ENCODE measurements around the gene ANKLE2. TPM values are rescaled to one million over a fixed set of nuclear protein-coding genes. Genes with fewer than 3 reads are reported as not detected.

The ANKLE2 gene
- total and polyA plus RNA-seq, 2 of the 13 experiments (the other 11 are each of a cell fraction or from before 2014, with no cell fraction given), result 35.3 to 37.1 TPM

- TF ChIP-seq JUNB (CRISPR knock-in tag; IDR thresholded peaks at IDR 0.05; ENCODE audit: borderline replicate concordance) (0 out of 2 replicates have a peak, but pooled peaks have one; percentile 27), SNAI1 (CRISPR knock-in tag; IDR thresholded peaks at IDR 0.05; ENCODE audit: borderline replicate concordance) (0 out of 2 replicates have a peak, but pooled peaks have one; percentile 77), LCORL (IDR thresholded peaks at IDR 0.05) (no peak), LCORL (CRISPR knock-in tag; IDR thresholded peaks at IDR 0.05) (no peak), PPARG (CRISPR knock-in tag; conservative IDR thresholded peaks at IDR 0.05) (peak; percentile 62), HMGA1 (CRISPR knock-in tag; conservative IDR thresholded peaks at IDR 0.05) (no peak), GATA4 (IDR thresholded peaks at IDR 0.05; ENCODE audit: borderline replicate concordance, low read depth) (no peak), NCOA2 (CRISPR knock-in tag; IDR thresholded peaks at IDR 0.05) (peak; percentile 47; the same call in 1 of the 2 replicates), KAT8 (CRISPR knock-in tag; IDR thresholded peaks at IDR 0.05) (peak; percentile 86), YEATS4 (CRISPR knock-in tag; IDR thresholded peaks at IDR 0.05; ENCODE audit: borderline replicate concordance) (peak; percentile 90), CREB3 (CRISPR knock-in tag; IDR thresholded peaks at IDR 0.05) (peak; percentile 49; the same call in 1 of the 2 replicates), MXI1 (IDR thresholded peaks at IDR 0.05; ENCODE audit: borderline replicate concordance, low read depth, low read length) (peak; percentile 96; the same call in 1 of the 3 replicates), SP140L (CRISPR knock-in tag; IDR thresholded peaks at IDR 0.05; ENCODE audit: borderline replicate concordance) (no peak; the same call in 1 of the 2 replicates), RBFOX2 (IDR thresholded peaks at IDR 0.05; ENCODE audit: low read depth, low read length) (peak; percentile 94), ATF6 (CRISPR knock-in tag; conservative IDR thresholded peaks at IDR 0.05) (no peak), TBX2 (CRISPR knock-in tag; IDR thresholded peaks at IDR 0.05; ENCODE audit: borderline replicate concordance) (peak; percentile 75), FOXM1 (CRISPR knock-in tag; IDR thresholded peaks at IDR 0.05) (no peak)
- TF ChIP-seq, protein P1, sequence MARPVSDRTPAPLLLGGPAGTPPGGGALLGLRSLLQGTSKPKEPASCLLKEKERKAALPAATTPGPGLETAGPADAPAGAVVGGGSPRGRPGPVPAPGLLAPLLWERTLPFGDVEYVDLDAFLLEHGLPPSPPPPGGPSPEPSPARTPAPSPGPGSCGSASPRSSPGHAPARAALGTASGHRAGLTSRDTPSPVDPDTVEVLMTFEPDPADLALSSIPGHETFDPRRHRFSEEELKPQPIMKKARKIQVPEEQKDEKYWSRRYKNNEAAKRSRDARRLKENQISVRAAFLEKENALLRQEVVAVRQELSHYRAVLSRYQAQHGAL (CRISPR knock-in tag; IDR thresholded peaks at IDR 0.05; ENCODE audit: not compliant biosample characterization), result peak; percentile 46
- TF ChIP-seq, protein P2, sequence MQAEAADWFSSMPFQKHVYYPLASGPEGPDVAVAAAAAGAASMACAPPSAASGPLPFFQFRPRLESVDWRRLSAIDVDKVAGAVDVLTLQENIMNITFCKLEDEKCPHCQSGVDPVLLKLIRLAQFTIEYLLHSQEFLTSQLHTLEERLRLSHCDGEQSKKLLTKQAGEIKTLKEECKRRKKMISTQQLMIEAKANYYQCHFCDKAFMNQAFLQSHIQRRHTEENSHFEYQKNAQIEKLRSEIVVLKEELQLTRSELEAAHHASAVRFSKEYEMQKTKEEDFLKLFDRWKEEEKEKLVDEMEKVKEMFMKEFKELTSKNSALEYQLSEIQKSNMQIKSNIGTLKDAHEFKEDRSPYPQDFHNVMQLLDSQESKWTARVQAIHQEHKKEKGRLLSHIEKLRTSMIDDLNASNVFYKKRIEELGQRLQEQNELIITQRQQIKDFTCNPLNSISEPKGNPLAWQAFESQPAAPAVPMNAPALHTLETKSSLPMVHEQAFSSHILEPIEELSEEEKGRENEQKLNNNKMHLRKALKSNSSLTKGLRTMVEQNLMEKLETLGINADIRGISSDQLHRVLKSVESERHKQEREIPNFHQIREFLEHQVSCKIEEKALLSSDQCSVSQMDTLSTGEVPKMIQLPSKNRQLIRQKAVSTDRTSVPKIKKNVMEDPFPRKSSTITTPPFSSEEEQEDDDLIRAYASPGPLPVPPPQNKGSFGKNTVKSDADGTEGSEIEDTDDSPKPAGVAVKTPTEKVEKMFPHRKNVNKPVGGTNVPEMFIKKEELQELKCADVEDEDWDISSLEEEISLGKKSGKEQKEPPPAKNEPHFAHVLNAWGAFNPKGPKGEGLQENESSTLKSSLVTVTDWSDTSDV (CRISPR knock-in tag; IDR thresholded peaks at IDR 0.05), result peak; percentile 94
- TF ChIP-seq, protein P3, sequence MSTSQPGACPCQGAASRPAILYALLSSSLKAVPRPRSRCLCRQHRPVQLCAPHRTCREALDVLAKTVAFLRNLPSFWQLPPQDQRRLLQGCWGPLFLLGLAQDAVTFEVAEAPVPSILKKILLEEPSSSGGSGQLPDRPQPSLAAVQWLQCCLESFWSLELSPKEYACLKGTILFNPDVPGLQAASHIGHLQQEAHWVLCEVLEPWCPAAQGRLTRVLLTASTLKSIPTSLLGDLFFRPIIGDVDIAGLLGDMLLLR (CRISPR knock-in tag; IDR thresholded peaks at IDR 0.05), result peak; percentile 72; the same call in 1 of the 2 replicates
- TF ChIP-seq, protein P4, sequence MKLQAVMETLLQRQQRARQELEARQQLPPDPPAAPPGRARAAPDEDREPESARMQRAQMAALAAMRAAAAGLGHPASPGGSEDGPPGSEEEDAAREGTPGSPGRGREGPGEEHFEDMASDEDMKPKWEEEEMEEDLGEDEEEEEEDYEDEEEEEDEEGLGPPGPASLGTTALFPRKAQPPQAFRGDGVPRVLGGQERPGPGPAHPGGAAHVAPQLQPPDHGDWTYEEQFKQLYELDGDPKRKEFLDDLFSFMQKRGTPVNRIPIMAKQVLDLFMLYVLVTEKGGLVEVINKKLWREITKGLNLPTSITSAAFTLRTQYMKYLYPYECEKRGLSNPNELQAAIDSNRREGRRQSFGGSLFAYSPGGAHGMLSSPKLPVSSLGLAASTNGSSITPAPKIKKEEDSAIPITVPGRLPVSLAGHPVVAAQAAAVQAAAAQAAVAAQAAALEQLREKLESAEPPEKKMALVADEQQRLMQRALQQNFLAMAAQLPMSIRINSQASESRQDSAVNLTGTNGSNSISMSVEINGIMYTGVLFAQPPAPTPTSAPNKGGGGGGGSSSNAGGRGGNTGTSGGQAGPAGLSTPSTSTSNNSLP (IDR thresholded peaks at IDR 0.05; ENCODE audit: low read depth, low read length), result no peak
These were observed 51.1 kb downstream of the ANKLE2 start, which contains the start of gene PGAM5 (continued) for GRCh38 chr12:132710405-132711079.
